Measurements from ENCODE around the gene BCKDHB.

GRCh38 chr6:80364149-80364548, 257.7 kb downstream of the BCKDHB start:
- no peak for TF ChIP-seq NFRKB (IDR thresholded peaks at IDR 0.05)
- no peak for TF ChIP-seq ZNF384 (IDR thresholded peaks at IDR 0.05)
- no peak for TF ChIP-seq TARDBP (IDR thresholded peaks at IDR 0.05)
- TF ChIP-seq FOXM1 (IDR thresholded peaks at IDR 0.05; ENCODE audit: borderline replicate concordance): no peak
- no peak for TF ChIP-seq BHLHE40 (IDR thresholded peaks at IDR 0.05; ENCODE audit: borderline replicate concordance)
- TF ChIP-seq FOXA1 (IDR thresholded peaks at IDR 0.05): no peak
- no peak for TF ChIP-seq ELF4 (IDR thresholded peaks at IDR 0.05)
- TF ChIP-seq FOXK2 (IDR thresholded peaks at IDR 0.05): no peak
